K562 (cell line): Measurements from ENCODE around the gene GPR108. TPM values are rescaled to one million over a fixed set of nuclear protein-coding genes. Genes with fewer than 3 reads are reported as not detected.

Source experiments
- ARNT ChIP-seq, 2 experiments: fragments of 450-650 bp; IDR thresholded peaks; 2 replicates each; pipeline ENCODE4 v1.6.1; 2016; ENCODE audit warnings: mild to moderate bottlenecking in 1 of 2
- DDX20 ChIP-seq: fragments of 450-650 bp; IDR thresholded peaks from 2 replicates; pipeline ENCODE4 v1.6.1; 2016; ENCODE audit warnings: missing genetic modification characterization, low read depth, mild to moderate bottlenecking, missing compliant biosample characterization, moderate library complexity
- ELF4 ChIP-seq: fragments of 450-650 bp; formaldehyde crosslinking; IDR thresholded peaks from 2 replicates; pipeline ENCODE4 v1.4.0; 2022; ENCODE audit warnings: missing genetic modification characterization
- ELK3 ChIP-seq: fragments of 450-650 bp; formaldehyde crosslinking; IDR thresholded peaks from 2 replicates; pipeline ENCODE4 v1.4.0; 2020; ENCODE audit warnings: mild to moderate bottlenecking
- GTF2A2 ChIP-seq: IDR thresholded peaks from 2 replicates; pipeline ENCODE4 v1.6.1; 2016; ENCODE audit warnings: mild to moderate bottlenecking, missing genetic modification characterization, missing compliant biosample characterization
- HSF4 ChIP-seq: fragments of 250-450 bp; sonication (Bioruptor Pico); IDR thresholded peaks from 2 replicates; pipeline ENCODE4 v2.1.2; 2022; ENCODE audit warnings: mild to moderate bottlenecking, moderate library complexity, borderline replicate concordance
- KAT7 ChIP-seq: sonication (generic); formaldehyde crosslinking; IDR thresholded peaks from 2 replicates; pipeline ENCODE4 v1.8.0; 2022; ENCODE audit warnings: missing genetic modification reagents, mild to moderate bottlenecking, borderline replicate concordance
- NR0B1 ChIP-seq: fragments of 450-650 bp; IDR thresholded peaks from one replicate; pipeline ENCODE4 v1.6.1; 2018; ENCODE audit warnings: mild to moderate bottlenecking, moderate library complexity; ENCODE audit not compliant: partially characterized antibody
- RBFOX2 ChIP-seq: fragments of 200-400 bp; formaldehyde crosslinking; IDR thresholded peaks from 2 replicates; pipeline ENCODE4 v1.6.1; 2017; ENCODE audit warnings: low read depth, mild to moderate bottlenecking, low read length, moderate library complexity
- RUNX1 ChIP-seq: sonication (generic); IDR thresholded peaks from 2 replicates; pipeline ENCODE4 v1.6.1; 2016; ENCODE audit warnings: antibody characterized with exemption, low read depth
- SIN3B ChIP-seq: fragments of 450-650 bp; IDR thresholded peaks from 2 replicates; pipeline ENCODE4 v1.6.1; 2017; ENCODE audit warnings: low read depth, mild to moderate bottlenecking, moderate library complexity
- SIX5 ChIP-seq, 2 experiments: IDR thresholded peaks; 2 replicates each; pipeline ENCODE4 v1.6.1; 2011; ENCODE audit warnings: low read length in 2 of 2, borderline replicate concordance in 1 of 2, low read depth in 1 of 2, mild to moderate bottlenecking in 1 of 2, moderate library complexity in 1 of 2; ENCODE audit not compliant: insufficient read depth in 1 of 2
- TFAP4 ChIP-seq: sonication (generic); formaldehyde crosslinking; IDR thresholded peaks from 2 replicates; pipeline ENCODE4 v1.8.0; 2022; ENCODE audit warnings: missing genetic modification reagents, mild to moderate bottlenecking, moderate library complexity, borderline replicate concordance
- TRIM24 ChIP-seq, 2 experiments: fragments of 450-650 bp; IDR thresholded peaks; 2 replicates each; pipeline ENCODE4 v1.6.1; 2016
- WHSC1 ChIP-seq: IDR thresholded peaks from one replicate; pipeline ENCODE4 v1.6.1; 2012; ENCODE audit warnings: low read length, control low read depth, inconsistent platforms
- ZNF133 ChIP-seq: fragments of 250-450 bp; sonication (Bioruptor Pico); IDR thresholded peaks from 2 replicates; pipeline ENCODE4 v1.4.0; 2020; ENCODE audit warnings: mild to moderate bottlenecking
- ZNF174 ChIP-seq: fragments of 250-450 bp; sonication (Bioruptor Pico); IDR thresholded peaks from 2 replicates; pipeline ENCODE4 v1.4.0; 2020; ENCODE audit warnings: mild to moderate bottlenecking
- ZNF212 ChIP-seq: fragments of 450-650 bp; formaldehyde crosslinking; IDR thresholded peaks from 2 replicates; pipeline ENCODE4 v1.4.0; 2020; ENCODE audit warnings: mild to moderate bottlenecking
- ZNF449 ChIP-seq: fragments of 250-450 bp; sonication (Bioruptor Pico); IDR thresholded peaks from 2 replicates; pipeline ENCODE4 v1.8.0; 2022; ENCODE audit warnings: moderate library complexity, mild to moderate bottlenecking, inconsistent platforms
- ZNF561 ChIP-seq: fragments of 450-650 bp; formaldehyde crosslinking; conservative IDR thresholded peaks from 2 replicates; pipeline ENCODE4 v1.4.0; 2020; ENCODE audit warnings: mild to moderate bottlenecking, moderate library complexity
- ZNF589 ChIP-seq: fragments of 200-800 bp; sonication (Bioruptor generic); IDR thresholded peaks from 2 replicates; pipeline ENCODE4 v1.6.1; 2016; ENCODE audit warnings: low read depth, missing genetic modification characterization, missing compliant biosample characterization
- ZNF668 ChIP-seq: fragments of 250-450 bp; sonication (Bioruptor Pico); IDR thresholded peaks from 2 replicates; pipeline ENCODE4 v1.8.0; 2022; ENCODE audit warnings: mild to moderate bottlenecking, inconsistent platforms
- polyA plus RNA-seq, 8 experiments: library from polyadenylated mRNA; depleted of rRNA in 4 of 8; stranded (reverse) in 5 of 8; unstranded in 3 of 8; fragments of >200 nt; fragmentation: Nextera tagmentation in 2 of 8; fragmentation: Illumina TruSeq in 1 of 8; extraction: Ambion mirVana in 2 of 8; extraction: Trizol in 1 of 8; gene quantifications; 2 replicates each; pipeline versions ENCODE4 v1.2.1 to v1.2.3, GENCODE V29; 2011 to 2014; ENCODE audit warnings: inconsistent platforms in 1 of 8, missing spikeins in 1 of 8
- total RNA-seq, 7 experiments: library from RNA; depleted of rRNA in 6 of 7; stranded (reverse); fragments of >200 nt in 6 of 7; fragmentation: Illumina TruSeq in 2 of 7; extraction: Trizol in 2 of 7; gene quantifications; 2 replicates each; pipeline versions ENCODE4 v1.2.1 to v1.2.3, GENCODE V29; 2011 to 2021; ENCODE audit warnings: low replicate concordance in 1 of 7

GPR108 gene
- total and polyA plus RNA-seq, 9 of the 15 experiments (the other 6 are each of a cell fraction or from before 2014, with no cell fraction given): 2.4 to 33.2 (median 24.4) TPM

GRCh38 chr19:6772028-6772865 lies 34.9 kb upstream of the GPR108 start, which contains the start of gene VAV1 (continued):
- TF ChIP-seq SIN3B (no peak), ELK3 (CRISPR knock-in tag) (no peak), ZNF133 (CRISPR knock-in tag) (no peak), ZNF668 (no peak), WHSC1 (no peak), ZNF561 (CRISPR knock-in tag) (no peak), SIX5 (IDR thresholded peaks at IDR 0.05; ENCODE audit: borderline replicate concordance in 1 of 2, insufficient read depth in 1 of 2, low read depth in 1 of 2, low read length in 2 of 2) (no peak), GTF2A2 (tag) (no peak), NR0B1 (no peak), HSF4 (CRISPR knock-in tag) (no peak), KAT7 (no peak), RUNX1 (no peak), ZNF212 (CRISPR knock-in tag) (no peak), ELF4 (CRISPR knock-in tag) (no peak), TRIM24 (IDR thresholded peaks at IDR 0.05) (no peak), RBFOX2 (peak; percentile 73), ZNF589 (CRISPR knock-in tag) (no peak), ARNT (IDR thresholded peaks at IDR 0.05) (no peak), TFAP4 (CRISPR knock-in tag) (peak; percentile 88), DDX20 (tag) (no peak), ZNF174 (CRISPR knock-in tag) (no peak), ZNF449 (CRISPR knock-in tag) (no peak)
